Activated CD4-positive, CD25-positive, alpha-beta regulatory T cell treated with anti-CD3 and anti-CD28 coated beads, Interleukin-2, amount 50 U/mL, for 16 hours (primary cell): ENCODE data around the gene ALDH1A1.

Source experiments
- DNase-seq: peaks from one replicate; pipeline ENCODE4 v3.0.0-alpha.2; 2020; ENCODE audit warnings: low read depth, low spot score

ALDH1A1 gene

GRCh38 chr9:72979405-72980100, 26.7 kb upstream of the ALDH1A1 start:
- no peak for DNase-seq

GRCh38 chr9:72978744-72979143, 25.9 kb upstream of the ALDH1A1 start:
- DNase-seq, result no peak

- DNase-seq, result no peak
Measured at GRCh38 chr9:72977670-72978069, 24.8 kb upstream of the ALDH1A1 start.

GRCh38 chr9:72974501-72974900, 21.6 kb upstream of the ALDH1A1 start:
- DNase-seq, result no peak

GRCh38 chr9:72972636-72973035, 19.8 kb upstream of the ALDH1A1 start:
- DNase-seq, result no peak

GRCh38 chr9:72971411-72971810, 18.6 kb upstream of the ALDH1A1 start:
- no peak for DNase-seq

- no peak for DNase-seq
Measured at GRCh38 chr9:72960446-72960845, 7.6 kb upstream of the ALDH1A1 start.

- DNase-seq, result no peak
Measured at GRCh38 chr9:72958485-72959281, 5.8 kb upstream of the ALDH1A1 start.

GRCh38 chr9:72955571-72955970, 2.7 kb upstream of the ALDH1A1 start:
- no peak for DNase-seq

GRCh38 chr9:72955126-72955455, 2.2 kb upstream of the ALDH1A1 start:
- no peak for DNase-seq

- DNase-seq, result no peak
Measured at GRCh38 chr9:72954431-72955125, 1.7 kb upstream of the ALDH1A1 start.

- DNase-seq, result no peak
Measured at GRCh38 chr9:72952381-72952690, 517 bp downstream of the ALDH1A1 start.

- DNase-seq, result no peak
Measured at GRCh38 chr9:72951520-72952380, 1.1 kb downstream of the ALDH1A1 start.

- no peak for DNase-seq
Measured at GRCh38 chr9:72950875-72951442, 1.9 kb downstream of the ALDH1A1 start.

- DNase-seq, result no peak
Measured at GRCh38 chr9:72949918-72950325, 2.9 kb downstream of the ALDH1A1 start.

- no peak for DNase-seq
Measured at GRCh38 chr9:72949244-72949582, 3.6 kb downstream of the ALDH1A1 start.

- no peak for DNase-seq
Measured at GRCh38 chr9:72948575-72949243, 4.1 kb downstream of the ALDH1A1 start.

- no peak for DNase-seq
Measured at GRCh38 chr9:72947984-72948465, 4.8 kb downstream of the ALDH1A1 start.

GRCh38 chr9:72946821-72947220, 6.0 kb downstream of the ALDH1A1 start:
- no peak for DNase-seq

- DNase-seq, result no peak
Measured at GRCh38 chr9:72946318-72946717, 6.5 kb downstream of the ALDH1A1 start.

- DNase-seq, result no peak
Measured at GRCh38 chr9:72945391-72945790, 7.5 kb downstream of the ALDH1A1 start.
